Sigmoid colon (tissue), 4 donors: ENCODE data around the gene MAP1LC3B.

Source experiments
- CTCF ChIP-seq, 4 experiments: fragments of 450-650 bp in 3 of 4; fragments of 200-600 bp in 1 of 4; IDR thresholded peaks; one replicate each; pipeline ENCODE4 v1.5.1; 2016 to 2019; ENCODE audit warnings: antibody characterized with exemption in 4 of 4, mild to moderate bottlenecking in 3 of 4, moderate library complexity in 2 of 4
- EP300 ChIP-seq, 4 donors: sonication (generic); formaldehyde crosslinking; IDR thresholded peaks; one replicate each; pipeline ENCODE4 v1.6.1; 2017; ENCODE audit warnings: antibody characterized with exemption in 4 of 4

- TF ChIP-seq CTCF (IDR thresholded peaks at IDR 0.05): no peak
- no peak for TF ChIP-seq EP300 (IDR thresholded peaks at IDR 0.05)
These were observed 31.3 kb downstream of the MAP1LC3B start for GRCh38 chr16:87423429-87423828.
